Activated T-cell treated with anti-CD3 and anti-CD28 coated beads, Interleukin-2, amount 50 U/mL, for 4 hours (primary cell): ENCODE data around the gene PROX2. TPM values are rescaled to one million over a fixed set of nuclear protein-coding genes. Genes with fewer than 3 reads are reported as not detected.

Experiments used
- ATAC-seq, 2 donors: fragments of 200-7000 bp; cut with Tn5 transposase; one replicate each; pipeline ENCODE4 v1.10.0; 2021
- DNase-seq: peaks from one replicate; pipeline ENCODE4 v3.0.0-alpha.2; 2020
- H3K27me3 Mint-ChIP-seq: one replicate; pipeline ENCODE4 v1.8.0; 2021; ENCODE audit warnings: low read depth, mixed read lengths
- H3K36me3 Mint-ChIP-seq: one replicate; pipeline ENCODE4 v1.8.0; 2022; ENCODE audit warnings: mixed read lengths; ENCODE audit not compliant: insufficient read depth
- H3K4me1 Mint-ChIP-seq: one replicate; pipeline ENCODE4 v1.8.0; 2021; ENCODE audit warnings: low read depth, mixed read lengths
- H3K4me3 Mint-ChIP-seq: one replicate; pipeline ENCODE4 v1.8.0; 2021; ENCODE audit warnings: mild to moderate bottlenecking, moderate library complexity, mixed read lengths
- H3K9me3 Mint-ChIP-seq: one replicate; pipeline ENCODE4 v1.8.0; 2021; ENCODE audit warnings: mixed read lengths
- total RNA-seq, 3 donors: library from RNA; stranded (reverse); gene quantifications; one replicate each; pipeline ENCODE4 v1.2.1, GENCODE V29; 2021

PROX2 gene
- total RNA-seq, 3 donors from 2014 or later: 0.13 to 0.35 TPM; not detected in 1

- DNase-seq: no peak
- no peaks in the 10 kb centered on the region for H3K27me3 Mint-ChIP-seq
- peaks cover 54% of the 10 kb centered on the region for H3K36me3 Mint-ChIP-seq
- ATAC-seq: no peak
- no peak overlapping the region for H3K4me3 Mint-ChIP-seq
- H3K4me1 Mint-ChIP-seq: peaks cover 2% of the 10 kb centered on the region
- no peaks in the 10 kb centered on the region for H3K9me3 Mint-ChIP-seq
Observed at GRCh38 chr14:74898694-74899093, 22.7 kb upstream of the PROX2 start.

- H3K27me3 Mint-ChIP-seq: no peaks in the 10 kb centered on the region
Observed at GRCh38 chr14:74898083-74898482, 22.1 kb upstream of the PROX2 start.

GRCh38 chr14:74897642-74898041 is 21.7 kb upstream of the PROX2 start:
- Mint-ChIP-seq H3K9me3 (no peaks in the 10 kb centered on the region), H3K4me1 (peaks cover 2% of the 10 kb centered on the region), H3K4me3 (no peak overlapping the region), H3K27me3 (no peaks in the 10 kb centered on the region), H3K36me3 (peaks cover 54% of the 10 kb centered on the region)
- no peak for DNase-seq
- no peak for ATAC-seq

More at GRCh38 chr14:74898083-74898482, 22.1 kb upstream of the PROX2 start:
- H3K4me3 Mint-ChIP-seq: no peak overlapping the region
- peaks cover 57% of the 10 kb centered on the region for H3K36me3 Mint-ChIP-seq
- DNase-seq: no peak
- H3K4me1 Mint-ChIP-seq: peaks cover 2% of the 10 kb centered on the region
- no peaks in the 10 kb centered on the region for H3K9me3 Mint-ChIP-seq
- ATAC-seq: no peak

- no peak overlapping the region for H3K4me3 Mint-ChIP-seq
- H3K36me3 Mint-ChIP-seq: peaks cover 58% of the 10 kb centered on the region
- H3K27me3 Mint-ChIP-seq: no peaks in the 10 kb centered on the region
- ATAC-seq: no peak
- peaks cover 2% of the 10 kb centered on the region for H3K4me1 Mint-ChIP-seq
- DNase-seq: no peak
- H3K9me3 Mint-ChIP-seq: no peaks in the 10 kb centered on the region
Observed at GRCh38 chr14:74896400-74896799, 20.5 kb upstream of the PROX2 start.

GRCh38 chr14:74893614-74894091 is 17.7 kb upstream of the PROX2 start:
- H3K9me3 Mint-ChIP-seq: no peaks in the 10 kb centered on the region

GRCh38 chr14:74892745-74893144 is 16.8 kb upstream of the PROX2 start:
- ATAC-seq (no peak), DNase-seq (no peak)
- Mint-ChIP-seq H3K4me1 (peaks cover 12% of the 10 kb centered on the region), H3K4me3 (no peak overlapping the region), H3K36me3 (peaks cover 43% of the 10 kb centered on the region), H3K9me3 (no peaks in the 10 kb centered on the region), H3K27me3 (no peaks in the 10 kb centered on the region)

More at GRCh38 chr14:74893614-74894091, 17.7 kb upstream of the PROX2 start:
- Mint-ChIP-seq H3K4me1 (peaks cover 4% of the 10 kb centered on the region), H3K36me3 (peaks cover 50% of the 10 kb centered on the region), H3K4me3 (no peak overlapping the region), H3K27me3 (no peaks in the 10 kb centered on the region)
- no peak for DNase-seq
- no peak for ATAC-seq

- Mint-ChIP-seq H3K36me3 (peaks cover 40% of the 10 kb centered on the region), H3K4me1 (peaks cover 14% of the 10 kb centered on the region), H3K9me3 (no peaks in the 10 kb centered on the region), H3K4me3 (no peak overlapping the region), H3K27me3 (no peaks in the 10 kb centered on the region)
- ATAC-seq (no peak), DNase-seq (no peak)
Observed at GRCh38 chr14:74891870-74892269, 15.9 kb upstream of the PROX2 start.

- no peak for DNase-seq
- H3K4me3 Mint-ChIP-seq: no peak overlapping the region
- H3K9me3 Mint-ChIP-seq: no peaks in the 10 kb centered on the region
- ATAC-seq: no peak
- H3K27me3 Mint-ChIP-seq: no peaks in the 10 kb centered on the region
- H3K36me3 Mint-ChIP-seq: peaks cover 41% of the 10 kb centered on the region
- H3K4me1 Mint-ChIP-seq: peaks cover 30% of the 10 kb centered on the region
Observed at GRCh38 chr14:74890262-74890661, 14.3 kb upstream of the PROX2 start.

GRCh38 chr14:74888164-74889158 is 12.5 kb upstream of the PROX2 start:
- ATAC-seq (no peak), DNase-seq (no peak)
- H3K4me1 Mint-ChIP-seq: peaks cover 46% of the 10 kb centered on the region
- peaks cover 36% of the 10 kb centered on the region for H3K36me3 Mint-ChIP-seq
- no peak overlapping the region for H3K4me3 Mint-ChIP-seq
- no peaks in the 10 kb centered on the region for H3K27me3 Mint-ChIP-seq
- H3K9me3 Mint-ChIP-seq: no peaks in the 10 kb centered on the region

GRCh38 chr14:74886001-74886400 is 10.1 kb upstream of the PROX2 start:
- DNase-seq (no peak), ATAC-seq (no peak)
- Mint-ChIP-seq H3K4me1 (peaks cover 56% of the 10 kb centered on the region), H3K4me3 (no peak overlapping the region), H3K9me3 (no peaks in the 10 kb centered on the region), H3K27me3 (no peaks in the 10 kb centered on the region), H3K36me3 (peaks cover 30% of the 10 kb centered on the region)

- Mint-ChIP-seq H3K36me3 (peaks cover 22% of the 10 kb centered on the region), H3K4me3 (peak overlapping the region; percentile 100), H3K9me3 (no peaks in the 10 kb centered on the region), H3K27me3 (no peaks in the 10 kb centered on the region), H3K4me1 (peaks cover 55% of the 10 kb centered on the region)
- DNase-seq: peak; percentile 37
- ATAC-seq: peak; percentile 69
Observed at GRCh38 chr14:74882103-74882920, 6.4 kb upstream of the PROX2 start.

- peaks cover 22% of the 10 kb centered on the region for H3K36me3 Mint-ChIP-seq
- peak; percentile 80 for DNase-seq
- H3K9me3 Mint-ChIP-seq: no peaks in the 10 kb centered on the region
- no peaks in the 10 kb centered on the region for H3K27me3 Mint-ChIP-seq
- peak within 1 kb of the TSS; percentile 100 for H3K4me3 Mint-ChIP-seq
- H3K4me1 Mint-ChIP-seq: peaks cover 54% of the 10 kb centered on the region
- peak; percentile 93 to 94 for ATAC-seq
Observed at GRCh38 chr14:74881431-74882102, 5.6 kb upstream of the PROX2 start, which contains the start of gene DLST. TSS of gene DLST (plus strand) at chr14:74881916. CDS start at chr14:74881954, 38 bp downstream.

- peaks cover 50% of the 10 kb centered on the region for H3K4me1 Mint-ChIP-seq
- peaks cover 12% of the 10 kb centered on the region for H3K36me3 Mint-ChIP-seq
- no peaks in the 10 kb centered on the region for H3K9me3 Mint-ChIP-seq
- DNase-seq (no peak), ATAC-seq (no peak)
- H3K4me3 Mint-ChIP-seq: peak overlapping the region; percentile 0
- no peaks in the 10 kb centered on the region for H3K27me3 Mint-ChIP-seq
Observed at GRCh38 chr14:74879427-74880182, 3.7 kb upstream of the PROX2 start.
